ENCODE results near the gene STAM2. TPM values are rescaled to one million over a fixed set of nuclear protein-coding genes. Genes with fewer than 3 reads are reported as not detected.

Gene STAM2
- total and polyA plus RNA-seq, 5 experiments from 2014 or later, result 2.1 to 23.1 (median 5.2) TPM

- Mint-ChIP-seq H3K27ac (no peak overlapping the region), H3K9me3 (peaks cover 0 to 4% (median 0%) of the 10 kb centered on the region in 9 donors), H3K4me3 (no peak overlapping the region), H3K27me3 (peaks cover 0 to 15% (median 1%) of the 10 kb centered on the region in 5 donors), H3K4me1 (no peaks in the 10 kb centered on the region), H3K36me3 (peaks cover 0 to 7% (median 6%) of the 10 kb centered on the region in 3 donors)
- ATAC-seq (no peak), DNase-seq (no peak)
- POLR2A ChIA-PET, result no interaction called here
Measured at GRCh38 chr2:152078023-152078422, 97.5 kb downstream of the STAM2 start.

GRCh38 chr2:152075461-152076050, 100.0 kb downstream of the STAM2 start:
- Mint-ChIP-seq H3K9me3 (peaks cover 0 to 2% (median 0%) of the 10 kb centered on the region in 9 donors), H3K4me1 (peaks cover 0 to 4% (median 0%) of the 10 kb centered on the region in 4 donors), H3K27me3 (peaks cover 0 to 10% (median 3%) of the 10 kb centered on the region in 5 donors), H3K4me3 (no peak overlapping the region), H3K27ac (no peak overlapping the region), H3K36me3 (peaks cover 0 to 3% (median 3%) of the 10 kb centered on the region in 3 donors)
- POLR2A ChIA-PET, result interaction anchor here (0.7 kb wide), 1 partner anchor 812 kb away, joined by 3 read pairs; no protein-coding TSS in a partner anchor
- ATAC-seq (no peak), DNase-seq (no peak)

- H3K36me3 Mint-ChIP-seq, result no peaks in the 10 kb centered on the region
- H3K27me3 Mint-ChIP-seq, result peaks cover 0 to 10% (median 2%) of the 10 kb centered on the region in 5 donors
- DNase-seq (no peak), ATAC-seq (no peak)
- POLR2A ChIA-PET, result no interaction called here
- H3K4me1 Mint-ChIP-seq, result peaks cover 0 to 4% (median 0%) of the 10 kb centered on the region in 4 donors
- H3K9me3 Mint-ChIP-seq, result peaks cover 0 to 2% (median 0%) of the 10 kb centered on the region in 9 donors
- H3K4me3 Mint-ChIP-seq, result no peak overlapping the region
- no peak overlapping the region for H3K27ac Mint-ChIP-seq
Measured at GRCh38 chr2:152072011-152072410, 103.6 kb downstream of the STAM2 start.

GRCh38 chr2:152071518-152071917, 104.0 kb downstream of the STAM2 start:
- no peaks in the 10 kb centered on the region for H3K36me3 Mint-ChIP-seq
- no peak overlapping the region for H3K27ac Mint-ChIP-seq
- DNase-seq (no peak), ATAC-seq (no peak)
- no peak overlapping the region for H3K4me3 Mint-ChIP-seq
- H3K9me3 Mint-ChIP-seq, result peaks cover 0 to 2% (median 0%) of the 10 kb centered on the region in 9 donors
- peaks cover 0 to 10% (median 2%) of the 10 kb centered on the region in 5 donors for H3K27me3 Mint-ChIP-seq
- POLR2A ChIA-PET, result no interaction called here
- peaks cover 0 to 4% (median 0%) of the 10 kb centered on the region in 4 donors for H3K4me1 Mint-ChIP-seq

- peaks cover 0 to 2% (median 0%) of the 10 kb centered on the region in 9 donors for H3K9me3 Mint-ChIP-seq
- H3K36me3 Mint-ChIP-seq, result no peaks in the 10 kb centered on the region
- peaks cover 0 to 4% (median 0%) of the 10 kb centered on the region in 4 donors for H3K4me1 Mint-ChIP-seq
- POLR2A ChIA-PET, result no interaction called here
- DNase-seq, result no peak
- H3K4me3 Mint-ChIP-seq, result no peak overlapping the region
- peaks cover 0 to 10% (median 2%) of the 10 kb centered on the region in 5 donors for H3K27me3 Mint-ChIP-seq
- no peak for ATAC-seq
- no peak overlapping the region for H3K27ac Mint-ChIP-seq
Measured at GRCh38 chr2:152071092-152071491, 104.5 kb downstream of the STAM2 start.

GRCh38 chr2:152068226-152068625, 107.3 kb downstream of the STAM2 start:
- DNase-seq (no peak), ATAC-seq (no peak)
- no peaks in the 10 kb centered on the region for H3K9me3 Mint-ChIP-seq
- no peak overlapping the region for H3K27ac Mint-ChIP-seq
- H3K36me3 Mint-ChIP-seq, result no peaks in the 10 kb centered on the region
- H3K4me3 Mint-ChIP-seq, result no peak overlapping the region
- peaks cover 2 to 8% (median 5%) of the 10 kb centered on the region in 5 donors for H3K27me3 Mint-ChIP-seq
- H3K4me1 Mint-ChIP-seq, result peaks cover 0 to 4% (median 0%) of the 10 kb centered on the region in 4 donors
- POLR2A ChIA-PET, result no interaction called here

- Mint-ChIP-seq H3K27ac (no peak overlapping the region), H3K9me3 (no peaks in the 10 kb centered on the region), H3K4me3 (no peak overlapping the region), H3K4me1 (peaks cover 0 to 4% (median 0%) of the 10 kb centered on the region in 4 donors), H3K36me3 (no peaks in the 10 kb centered on the region), H3K27me3 (peaks cover 2 to 9% (median 5%) of the 10 kb centered on the region in 5 donors)
- DNase-seq (no peak), ATAC-seq (no peak)
- POLR2A ChIA-PET, result no interaction called here
Measured at GRCh38 chr2:152067823-152068222, 107.7 kb downstream of the STAM2 start.

Other genes with a start within 250 kb of the STAM2 start
- gene CACNB4, start 76.7 kb downstream of the STAM2 start, total RNA-seq, result 1 to 10 TPM in 1 of 2 experiments, under 1 TPM in 1; 0.58 to 1.1 TPM
- under 1 TPM in 1 of 3 donors, not detected in 2; 0.11 TPM for gene CACNB4, start 76.7 kb downstream of the STAM2 start, polyA plus RNA-seq
- under 1 TPM; 0.77 to 0.78 TPM for gene FMNL2, start 159.4 kb upstream of the STAM2 start, total RNA-seq
- under 1 TPM; 0.05 to 0.14 (median 0.14) TPM for gene FMNL2, start 159.4 kb upstream of the STAM2 start, polyA plus RNA-seq